ENCODE data around the gene PRELP. TPM values are rescaled to one million over a fixed set of nuclear protein-coding genes. Genes with fewer than 3 reads are reported as not detected.

Gene PRELP
- total RNA-seq, 1 donor from 2014 or later = 128 TPM

DNA sequence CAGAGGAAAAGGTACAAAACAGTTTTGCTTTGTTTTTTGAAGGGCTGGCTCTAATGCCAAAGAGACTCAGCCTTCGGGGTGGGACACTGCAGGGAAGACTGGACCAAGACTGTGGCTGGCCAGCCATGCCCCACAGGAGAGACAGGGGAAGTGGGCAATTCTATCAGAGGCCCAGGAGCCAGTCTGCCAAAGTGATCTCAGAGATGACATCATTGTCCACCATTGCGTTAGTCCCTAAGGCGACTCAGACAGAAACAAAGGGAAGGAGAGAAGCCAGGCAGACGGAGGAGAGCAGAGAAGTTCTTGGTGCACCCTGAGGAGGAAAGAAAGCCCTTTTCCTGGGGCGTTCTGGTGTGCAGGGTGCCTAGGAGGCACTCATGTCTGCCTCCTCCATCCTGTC is 44.7 kb downstream of the PRELP start:
- TF ChIP-seq POLR2AphosphoS5 (IDR thresholded peaks at IDR 0.05; ENCODE audit: insufficient read depth in 1 of 2, low read depth in 1 of 2) (no peak), POLR2A (IDR thresholded peaks at IDR 0.05) (no peak)
- TF ChIP-seq, protein P1, sequence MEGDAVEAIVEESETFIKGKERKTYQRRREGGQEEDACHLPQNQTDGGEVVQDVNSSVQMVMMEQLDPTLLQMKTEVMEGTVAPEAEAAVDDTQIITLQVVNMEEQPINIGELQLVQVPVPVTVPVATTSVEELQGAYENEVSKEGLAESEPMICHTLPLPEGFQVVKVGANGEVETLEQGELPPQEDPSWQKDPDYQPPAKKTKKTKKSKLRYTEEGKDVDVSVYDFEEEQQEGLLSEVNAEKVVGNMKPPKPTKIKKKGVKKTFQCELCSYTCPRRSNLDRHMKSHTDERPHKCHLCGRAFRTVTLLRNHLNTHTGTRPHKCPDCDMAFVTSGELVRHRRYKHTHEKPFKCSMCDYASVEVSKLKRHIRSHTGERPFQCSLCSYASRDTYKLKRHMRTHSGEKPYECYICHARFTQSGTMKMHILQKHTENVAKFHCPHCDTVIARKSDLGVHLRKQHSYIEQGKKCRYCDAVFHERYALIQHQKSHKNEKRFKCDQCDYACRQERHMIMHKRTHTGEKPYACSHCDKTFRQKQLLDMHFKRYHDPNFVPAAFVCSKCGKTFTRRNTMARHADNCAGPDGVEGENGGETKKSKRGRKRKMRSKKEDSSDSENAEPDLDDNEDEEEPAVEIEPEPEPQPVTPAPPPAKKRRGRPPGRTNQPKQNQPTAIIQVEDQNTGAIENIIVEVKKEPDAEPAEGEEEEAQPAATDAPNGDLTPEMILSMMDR (IDR thresholded peaks at IDR 0.05) = no peak
- intact Hi-C loops (cut with DNase I) = no loop called here
- Histone ChIP-seq H3K4me3 (no peak overlapping the region), H3K27me3 (no peaks in the 10 kb centered on the region), H3K27ac (no peak overlapping the region), H3K36me3 (no peaks in the 10 kb centered on the region), H3K9me3 (no peaks in the 10 kb centered on the region), H3K4me1 (peaks cover 20% of the 10 kb centered on the region)
- no peak for DNase-seq (ENCODE audit: extremely low spot score in 2 of 2)

DNA sequence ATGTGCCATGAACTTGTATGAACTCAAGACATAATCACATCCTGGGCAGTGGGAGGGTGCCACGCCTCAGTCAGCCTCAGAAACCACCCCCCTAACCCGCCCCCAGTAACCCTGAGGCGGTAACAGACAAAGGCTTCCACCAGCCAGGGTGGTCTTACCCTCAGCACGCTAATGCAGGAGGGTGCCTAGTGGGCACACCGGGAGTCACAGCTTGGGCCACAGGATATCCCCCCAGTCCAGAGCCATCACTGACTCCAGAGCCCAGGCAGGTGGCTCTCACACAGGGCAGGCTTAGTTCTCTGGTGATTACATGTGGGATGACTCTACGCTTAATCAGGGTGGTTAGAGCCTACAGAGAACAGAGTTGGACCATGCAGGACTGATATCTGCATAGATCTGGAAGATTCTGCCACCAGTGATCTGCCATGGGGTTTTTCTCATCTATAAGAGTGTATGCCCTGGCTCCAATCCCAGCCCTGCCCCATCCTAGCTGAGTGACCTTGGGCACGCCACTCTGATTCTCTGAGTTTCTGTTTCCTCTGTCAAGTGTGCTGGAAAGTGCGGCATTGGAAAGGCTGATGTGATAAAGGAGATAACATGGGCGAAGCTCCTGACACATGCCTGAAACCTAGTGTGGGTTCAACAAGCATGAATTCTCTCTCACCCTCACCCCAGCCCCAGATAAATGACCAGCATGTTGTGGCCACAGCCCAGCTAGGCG is 45.6 kb downstream of the PRELP start:
- H3K9me3 ChIP-seq = no peaks in the 10 kb centered on the region
- peaks cover 27% of the 10 kb centered on the region for H3K4me1 ChIP-seq
- no peak overlapping the region for H3K27ac ChIP-seq
- H3K27me3 ChIP-seq = no peaks in the 10 kb centered on the region
- no peak for DNase-seq (ENCODE audit: extremely low spot score in 2 of 2)
- no peaks in the 10 kb centered on the region for H3K36me3 ChIP-seq
- no peak overlapping the region for H3K4me3 ChIP-seq
- TF ChIP-seq POLR2A (IDR thresholded peaks at IDR 0.05) (no peak), POLR2AphosphoS5 (IDR thresholded peaks at IDR 0.05; ENCODE audit: insufficient read depth in 1 of 2, low read depth in 1 of 2) (no peak)
- intact Hi-C loops (cut with DNase I) = no loop called here

DNA sequence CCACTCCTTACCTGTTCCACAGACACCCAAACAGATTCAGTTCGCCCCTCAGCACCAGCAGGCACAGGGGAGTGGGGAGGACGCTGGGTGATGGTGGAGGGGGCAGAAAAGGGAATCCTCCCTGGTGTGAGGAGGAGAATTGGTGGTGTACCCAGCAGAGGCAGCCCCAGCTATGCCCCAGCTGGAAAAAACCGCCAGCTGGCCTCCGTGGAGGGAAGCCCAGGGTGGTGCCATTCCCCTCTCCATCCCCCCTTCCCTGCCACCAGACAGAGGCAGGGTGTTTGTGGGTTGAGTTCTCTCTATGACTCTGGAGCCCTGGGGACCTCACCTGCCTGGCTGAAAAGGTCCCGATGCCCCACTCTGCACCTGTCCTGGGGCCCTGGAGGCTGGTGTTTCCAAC is 46.2 kb downstream of the PRELP start:
- no peak for DNase-seq (ENCODE audit: extremely low spot score in 2 of 2)
- H3K27ac ChIP-seq = no peak overlapping the region
- no peaks in the 10 kb centered on the region for H3K27me3 ChIP-seq
- H3K4me1 ChIP-seq = peaks cover 33% of the 10 kb centered on the region
- TF ChIP-seq, protein P1 (IDR thresholded peaks at IDR 0.05) = no peak
- TF ChIP-seq POLR2AphosphoS5 (IDR thresholded peaks at IDR 0.05; ENCODE audit: insufficient read depth in 1 of 2, low read depth in 1 of 2) (no peak), POLR2A (IDR thresholded peaks at IDR 0.05) (no peak)
- H3K4me3 ChIP-seq = no peak overlapping the region
- H3K9me3 ChIP-seq = no peaks in the 10 kb centered on the region
- H3K36me3 ChIP-seq = no peaks in the 10 kb centered on the region
- intact Hi-C loops (cut with DNase I) = no loop called here

DNA sequence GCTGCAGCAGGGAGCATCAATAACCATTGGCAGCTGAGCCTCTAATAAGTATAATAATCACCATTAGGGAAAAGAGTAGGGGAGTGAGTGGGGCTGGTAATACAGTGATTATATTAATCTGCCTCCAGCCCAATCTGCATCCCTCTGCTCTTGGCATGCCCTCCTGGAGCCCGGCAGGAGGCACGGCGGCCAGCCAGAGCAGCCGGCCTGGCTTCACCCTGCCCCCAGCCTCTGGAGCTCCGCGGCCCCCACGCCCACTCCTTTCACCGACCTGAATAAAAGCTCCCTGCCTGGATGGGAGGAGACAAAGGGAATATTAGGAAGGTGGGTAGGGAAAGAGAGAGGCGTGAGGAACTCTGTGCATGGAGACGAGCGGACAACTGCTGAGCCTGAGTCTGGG is 46.6 kb downstream of the PRELP start:
- H3K27ac ChIP-seq = no peak overlapping the region
- intact Hi-C loops (cut with DNase I) = no loop called here
- H3K4me3 ChIP-seq = no peak overlapping the region
- no peaks in the 10 kb centered on the region for H3K36me3 ChIP-seq
- H3K4me1 ChIP-seq = peaks cover 34% of the 10 kb centered on the region
- no peaks in the 10 kb centered on the region for H3K9me3 ChIP-seq
- DNase-seq (ENCODE audit: extremely low spot score in 2 of 2) = no peak
- TF ChIP-seq POLR2AphosphoS5 (IDR thresholded peaks at IDR 0.05; ENCODE audit: insufficient read depth in 1 of 2, low read depth in 1 of 2) = no peak
- TF ChIP-seq POLR2A (IDR thresholded peaks at IDR 0.05) = no peak
- TF ChIP-seq, protein P1 (IDR thresholded peaks at IDR 0.05) = no peak
- H3K27me3 ChIP-seq = no peaks in the 10 kb centered on the region

DNA sequence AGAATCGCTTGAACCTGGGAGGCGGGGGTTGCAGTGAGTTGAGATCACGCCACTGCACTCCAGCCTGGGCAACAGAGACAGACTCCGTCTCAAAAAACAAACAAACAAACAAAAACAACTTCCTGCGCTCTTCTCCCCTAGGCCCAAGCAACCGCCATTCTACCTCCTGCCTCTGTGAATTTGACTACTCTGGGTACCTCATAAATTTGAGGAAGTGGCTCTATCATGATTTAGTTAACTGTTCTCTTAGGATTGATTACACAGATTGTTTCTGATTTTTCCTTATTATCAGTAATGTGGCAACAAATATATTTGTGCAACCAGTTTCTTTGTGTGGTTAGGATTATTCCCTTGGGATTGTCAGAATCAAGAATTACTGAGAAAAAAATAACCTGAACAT is 48.1 kb downstream of the PRELP start:
- intact Hi-C loops (cut with DNase I) = no loop called here
- H3K27me3 ChIP-seq = no peaks in the 10 kb centered on the region
- H3K9me3 ChIP-seq = no peaks in the 10 kb centered on the region
- no peaks in the 10 kb centered on the region for H3K36me3 ChIP-seq
- TF ChIP-seq, protein P1 (IDR thresholded peaks at IDR 0.05) = no peak
- no peak for TF ChIP-seq POLR2AphosphoS5 (IDR thresholded peaks at IDR 0.05; ENCODE audit: insufficient read depth in 1 of 2, low read depth in 1 of 2)
- TF ChIP-seq POLR2A (IDR thresholded peaks at IDR 0.05) = no peak
- no peak overlapping the region for H3K4me3 ChIP-seq
- H3K4me1 ChIP-seq = peaks cover 26% of the 10 kb centered on the region
- no peak for DNase-seq (ENCODE audit: extremely low spot score in 2 of 2)
- no peak overlapping the region for H3K27ac ChIP-seq
